Muscle of arm (tissue), 12 donors: Measurements from ENCODE around the gene COG2. TPM values are rescaled to one million over a fixed set of nuclear protein-coding genes. Genes with fewer than 3 reads are reported as not detected.

Experiments
- DNase-seq: peaks from one replicate; pipeline ENCODE4 v3.0.0-alpha.2; 2013
- polyA plus RNA-seq, 12 donors: library from polyadenylated mRNA; unstranded; fragments of 120-200 nt; gene quantifications; one replicate each; pipeline ENCODE4 v1.2.1, GENCODE V29; 2013; ENCODE audit not compliant: insufficient read length in 12 of 12

COG2 gene
- polyA plus RNA-seq, 12 donors = 14.7 to 26.4 (median 21.9) TPM; not detected in 1

DNA sequence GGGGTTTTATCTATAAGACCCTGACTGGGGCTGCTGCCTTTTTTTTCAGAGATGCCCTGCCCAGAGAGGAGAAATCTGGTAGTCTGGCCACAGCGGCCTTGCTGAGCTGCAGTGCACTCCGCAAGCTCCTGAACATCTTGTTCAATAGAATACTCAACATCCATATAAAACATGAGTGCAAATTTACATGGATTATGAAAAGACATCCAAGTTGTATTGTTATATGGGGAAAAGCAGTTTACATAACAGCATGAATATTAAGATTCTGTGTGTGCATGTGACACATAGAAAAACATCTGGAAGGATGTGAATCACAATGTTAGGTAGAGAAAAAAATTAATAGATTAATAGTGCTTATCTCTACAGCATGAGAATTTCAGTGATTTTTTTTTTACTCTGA is 16.4 kb downstream of the COG2 start:
- no peak for DNase-seq

DNA sequence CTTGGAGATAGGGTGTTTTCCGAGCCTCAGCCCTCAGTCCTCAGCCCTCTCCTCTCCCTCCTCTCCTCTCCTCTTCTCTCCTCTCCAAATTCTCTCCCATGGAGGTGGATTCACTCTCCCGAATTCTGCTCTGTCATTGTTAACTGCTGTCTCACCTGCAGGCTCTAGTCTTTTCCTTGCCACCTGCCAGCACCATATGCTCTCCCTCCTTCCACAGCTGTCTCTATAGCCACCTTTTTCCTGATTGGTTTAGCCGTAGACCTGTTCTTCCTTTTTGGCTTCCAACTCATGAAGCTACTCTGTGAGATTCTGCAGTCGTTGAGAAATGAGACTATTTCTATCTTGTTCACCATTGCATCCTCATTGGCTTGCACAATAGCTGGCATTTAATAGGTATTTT is 19.7 kb downstream of the COG2 start:
- no peak for DNase-seq

- DNase-seq = no peak
Observed at GRCh38 chr1:230668227-230668626, 25.9 kb downstream of the COG2 start.

GRCh38 chr1:230669543-230669942 is 27.3 kb downstream of the COG2 start:
- no peak for DNase-seq

GRCh38 chr1:230674581-230674980 is 32.3 kb downstream of the COG2 start:
- DNase-seq = no peak

DNA sequence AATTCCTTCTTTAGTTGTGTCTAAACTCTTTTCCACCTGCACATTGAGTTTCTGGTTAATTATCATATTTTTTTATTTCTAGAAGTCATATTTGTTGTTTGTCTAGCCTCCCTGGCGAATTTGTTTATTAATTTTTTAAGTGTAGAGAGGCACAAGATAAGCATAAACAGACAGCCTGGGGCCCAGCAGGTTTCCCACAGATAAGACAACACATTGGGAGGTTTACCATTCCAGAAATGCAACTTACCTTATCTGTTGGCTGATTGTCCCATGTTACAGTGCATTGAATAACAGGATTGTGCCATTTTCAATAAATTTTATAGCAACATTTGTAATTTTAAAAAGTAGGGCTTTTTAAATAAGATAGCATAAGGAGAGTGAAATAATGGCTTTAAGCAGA is 34.9 kb downstream of the COG2 start:
- no peak for DNase-seq

- no peak for DNase-seq
Observed at GRCh38 chr1:230679192-230679591, 36.9 kb downstream of the COG2 start.

DNA sequence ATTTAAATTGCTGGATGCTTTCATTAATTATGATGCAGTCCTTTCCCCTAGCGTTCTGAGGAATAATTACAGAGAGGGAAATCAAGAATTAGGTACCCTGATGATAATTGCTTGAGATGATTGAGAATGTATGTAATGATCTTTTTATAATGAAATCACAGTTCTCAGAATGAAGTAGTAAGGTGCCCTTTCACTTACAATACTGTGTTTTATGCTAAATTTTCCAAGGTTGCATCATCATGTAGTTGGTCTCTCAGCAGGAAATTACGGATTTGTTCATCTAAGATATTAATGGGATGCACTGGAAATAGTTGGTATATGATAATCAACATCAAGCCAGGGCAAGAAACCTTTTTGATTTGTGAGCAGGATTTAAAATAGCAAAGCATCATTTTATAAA is 37.5 kb downstream of the COG2 start:
- no peak for DNase-seq

- DNase-seq = no peak
Observed at GRCh38 chr1:230680300-230681025, 38.2 kb downstream of the COG2 start.

DNA sequence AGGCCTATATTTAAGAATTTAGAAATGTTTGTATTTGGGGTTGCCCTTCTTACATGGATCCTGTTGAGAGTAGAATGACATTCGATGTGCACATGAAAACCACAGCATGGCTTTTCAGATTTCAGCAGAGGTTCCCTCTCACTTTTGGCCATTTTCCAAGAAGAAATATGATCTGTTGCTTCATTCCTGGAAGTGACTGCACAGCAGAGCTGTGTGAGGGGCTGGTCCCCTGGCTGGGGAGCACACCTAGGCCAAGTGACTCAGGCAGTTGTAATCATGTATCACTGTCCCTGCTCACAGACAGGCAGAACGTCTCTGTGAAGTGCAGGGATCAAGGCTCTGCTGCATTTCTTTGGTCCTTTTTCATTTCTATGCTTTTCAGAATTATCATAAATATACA is 39.3 kb downstream of the COG2 start:
- DNase-seq = peak; percentile 25

GRCh38 chr1:230682274-230682673 is 40.0 kb downstream of the COG2 start:
- DNase-seq = peak; percentile 32

DNA sequence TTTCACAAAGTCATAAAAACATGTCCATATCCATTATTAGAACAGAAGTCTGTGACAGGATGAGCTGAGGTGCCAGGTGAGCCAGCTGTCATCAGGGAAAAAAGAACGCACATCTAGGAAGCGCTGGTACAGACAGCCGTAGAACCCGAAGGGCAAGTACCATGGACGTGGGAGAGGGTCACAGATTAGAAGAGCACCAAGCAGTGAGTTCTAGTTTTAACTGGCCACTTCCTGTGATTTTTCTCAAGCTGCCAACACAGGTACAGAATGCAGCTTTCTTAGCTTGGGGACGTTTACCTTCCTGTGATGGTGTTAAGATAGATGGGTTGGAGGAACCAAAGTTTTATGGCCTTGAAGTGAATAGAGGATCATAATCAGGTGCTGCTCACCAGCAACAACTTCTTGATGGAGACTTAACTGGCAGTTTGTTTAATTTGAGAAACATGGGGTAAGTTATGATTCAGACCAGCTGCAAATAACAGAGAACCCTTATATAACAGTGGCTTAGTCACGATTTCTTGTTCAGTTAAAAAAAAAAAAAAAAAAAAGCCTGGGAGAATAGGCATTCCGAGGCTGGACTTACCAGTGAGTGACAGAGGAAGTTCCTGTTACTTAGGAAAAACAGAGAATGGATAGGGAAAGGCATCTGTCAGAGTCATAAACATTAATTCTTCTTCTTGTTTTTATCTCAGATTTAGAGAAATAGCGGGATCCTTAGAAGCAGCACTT is 40.8 kb downstream of the COG2 start:
- DNase-seq = no peak

DNA sequence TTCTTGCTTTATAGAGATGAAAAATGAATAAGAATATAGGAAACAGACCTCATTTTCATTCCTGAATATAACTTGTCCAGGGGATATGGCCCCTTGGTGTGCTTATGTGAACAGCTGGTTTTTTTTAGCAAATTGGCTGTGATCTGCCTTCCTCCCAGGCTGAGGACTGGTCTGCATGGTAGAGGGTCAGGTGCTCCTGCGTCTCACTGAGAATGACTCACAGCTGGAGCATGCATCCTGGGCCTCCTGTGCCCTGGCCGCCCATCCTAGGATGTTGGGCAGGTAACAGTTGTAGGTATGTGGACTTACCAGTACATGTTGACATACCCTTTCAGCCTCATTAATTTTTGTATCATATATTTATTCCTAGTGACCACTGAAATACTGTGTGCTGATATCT is 41.9 kb downstream of the COG2 start:
- DNase-seq = no peak

- no peak for DNase-seq
Observed at GRCh38 chr1:230684998-230685397, 42.7 kb downstream of the COG2 start.

- DNase-seq = no peak
Observed at GRCh38 chr1:230686747-230687146, 44.5 kb downstream of the COG2 start.

GRCh38 chr1:230690101-230690500 is 47.8 kb downstream of the COG2 start:
- no peak for DNase-seq

DNA sequence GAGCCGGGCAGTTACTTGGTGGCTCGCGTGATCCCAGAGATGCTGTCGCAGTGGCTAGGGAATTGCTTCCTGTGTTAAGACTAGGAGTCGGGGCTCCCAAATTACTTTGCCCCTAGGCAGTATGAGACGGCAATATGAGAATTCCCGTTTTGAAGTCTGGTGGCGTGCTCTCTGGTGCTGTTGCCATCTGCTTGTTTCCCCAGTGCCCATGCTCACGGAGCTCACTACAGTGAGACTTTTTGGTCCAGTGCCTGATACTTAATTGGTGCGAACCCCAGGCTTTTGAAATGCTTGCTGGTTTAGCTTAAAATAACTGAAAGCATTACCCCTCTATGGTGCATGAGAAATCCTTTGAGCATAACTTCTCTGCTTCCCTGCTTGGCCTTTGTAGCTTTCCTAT is 49.3 kb downstream of the COG2 start:
- no peak for DNase-seq

DNA sequence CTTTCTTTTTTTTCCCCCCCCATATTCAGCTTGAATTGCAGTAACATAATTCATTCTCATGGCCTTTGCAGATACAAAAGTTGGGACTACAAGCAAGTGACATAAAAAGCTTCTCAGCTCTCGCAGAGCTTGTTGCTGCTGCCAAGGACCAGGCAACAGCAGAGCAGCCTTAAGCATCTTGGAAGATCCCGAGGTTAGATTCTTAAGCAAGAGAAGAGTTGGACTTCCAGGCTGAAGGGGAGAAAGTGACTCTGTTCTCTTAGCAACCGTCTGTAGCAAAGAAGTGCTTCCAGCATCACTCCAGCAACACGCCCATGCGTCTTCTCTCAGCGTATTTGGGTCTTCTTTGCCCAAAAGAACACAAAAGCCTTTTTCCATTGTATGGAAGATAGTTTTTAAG is 50.9 kb downstream of the COG2 start:
- no peak for DNase-seq

DNA sequence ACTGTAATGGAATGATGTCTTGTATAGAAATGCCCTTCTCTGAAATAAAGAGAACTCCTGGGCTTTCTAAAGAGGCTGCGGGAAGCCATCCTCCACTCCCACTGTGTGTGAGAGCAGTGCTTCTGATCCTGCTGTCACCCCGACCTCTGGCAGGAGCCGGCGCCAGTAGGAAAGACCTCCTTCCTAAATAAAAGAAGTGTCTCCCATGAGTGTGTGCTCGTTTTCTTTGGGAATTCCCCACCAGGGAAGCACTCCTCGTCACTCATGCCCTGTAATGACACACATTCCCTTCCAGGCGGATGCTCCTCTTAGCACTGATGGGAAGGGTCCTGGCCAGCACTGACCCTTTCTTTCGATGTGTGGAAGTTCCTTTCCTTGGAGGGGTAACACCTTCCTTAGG is 51.5 kb downstream of the COG2 start:
- DNase-seq = no peak

GRCh38 chr1:230694464-230694863 is 52.2 kb downstream of the COG2 start:
- no peak for DNase-seq

DNA sequence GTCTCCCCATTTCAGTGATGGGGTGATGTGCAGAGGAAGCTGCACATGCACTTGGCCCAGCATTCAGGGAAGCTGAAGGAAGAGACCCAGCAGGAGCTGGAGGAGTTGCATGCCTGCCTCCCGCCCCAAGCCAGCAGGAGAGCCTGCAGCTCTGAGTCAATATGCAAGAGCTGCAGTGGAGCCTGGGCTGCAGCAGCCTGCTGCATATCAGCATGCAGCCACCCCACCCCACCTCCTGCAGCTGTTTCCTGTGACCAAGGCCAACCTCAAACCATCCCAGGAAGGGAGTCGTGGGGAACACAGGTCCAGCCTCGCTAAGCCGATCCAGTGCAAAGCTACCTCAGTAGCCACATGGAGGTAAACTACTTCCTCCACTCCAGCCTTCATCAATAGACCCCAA is 52.7 kb downstream of the COG2 start:
- no peak for DNase-seq

GRCh38 chr1:230696218-230696617 is 53.9 kb downstream of the COG2 start:
- no peak for DNase-seq

- no peak for DNase-seq
Observed at GRCh38 chr1:230696722-230697437, 54.6 kb downstream of the COG2 start.
